ENCODE results near the gene TCERG1L.

DNA sequence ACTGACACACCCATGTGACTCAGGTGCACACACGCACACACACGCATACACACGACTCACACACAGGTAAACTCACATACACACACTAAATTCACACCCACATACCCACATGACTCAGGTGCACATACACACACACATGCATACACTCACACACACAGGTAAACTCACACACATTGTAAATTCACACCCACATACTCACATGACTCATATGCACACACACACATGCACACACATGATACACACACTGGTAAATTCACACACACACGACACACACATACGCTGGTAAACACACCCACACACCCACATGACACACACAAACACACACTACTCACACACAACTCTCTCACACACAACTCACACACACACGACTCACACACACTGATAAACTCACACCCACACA, 63.6 kb downstream of the TCERG1L start:
- TF ChIP-seq, protein P1, sequence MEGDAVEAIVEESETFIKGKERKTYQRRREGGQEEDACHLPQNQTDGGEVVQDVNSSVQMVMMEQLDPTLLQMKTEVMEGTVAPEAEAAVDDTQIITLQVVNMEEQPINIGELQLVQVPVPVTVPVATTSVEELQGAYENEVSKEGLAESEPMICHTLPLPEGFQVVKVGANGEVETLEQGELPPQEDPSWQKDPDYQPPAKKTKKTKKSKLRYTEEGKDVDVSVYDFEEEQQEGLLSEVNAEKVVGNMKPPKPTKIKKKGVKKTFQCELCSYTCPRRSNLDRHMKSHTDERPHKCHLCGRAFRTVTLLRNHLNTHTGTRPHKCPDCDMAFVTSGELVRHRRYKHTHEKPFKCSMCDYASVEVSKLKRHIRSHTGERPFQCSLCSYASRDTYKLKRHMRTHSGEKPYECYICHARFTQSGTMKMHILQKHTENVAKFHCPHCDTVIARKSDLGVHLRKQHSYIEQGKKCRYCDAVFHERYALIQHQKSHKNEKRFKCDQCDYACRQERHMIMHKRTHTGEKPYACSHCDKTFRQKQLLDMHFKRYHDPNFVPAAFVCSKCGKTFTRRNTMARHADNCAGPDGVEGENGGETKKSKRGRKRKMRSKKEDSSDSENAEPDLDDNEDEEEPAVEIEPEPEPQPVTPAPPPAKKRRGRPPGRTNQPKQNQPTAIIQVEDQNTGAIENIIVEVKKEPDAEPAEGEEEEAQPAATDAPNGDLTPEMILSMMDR (IDR thresholded peaks at IDR 0.05): no peak
- TF ChIP-seq POLR2A (IDR thresholded peaks at IDR 0.05): no peak

Measured in tibial nerve (tissue), 3 donors.